Left forelimb (tissue), 1 donor: ENCODE measurements around the gene WDR70.
"Not testable (repeated sequence)": the region's sequence is repeated elsewhere in the genome, so short reads cannot be mapped to it uniquely, and the experiment has no call there.

Experiments
- DNase-seq: peaks from one replicate; pipeline ENCODE4 v3.0.0-alpha.2; 2018; ENCODE audit warnings: low spot score

WDR70 gene

DNA sequence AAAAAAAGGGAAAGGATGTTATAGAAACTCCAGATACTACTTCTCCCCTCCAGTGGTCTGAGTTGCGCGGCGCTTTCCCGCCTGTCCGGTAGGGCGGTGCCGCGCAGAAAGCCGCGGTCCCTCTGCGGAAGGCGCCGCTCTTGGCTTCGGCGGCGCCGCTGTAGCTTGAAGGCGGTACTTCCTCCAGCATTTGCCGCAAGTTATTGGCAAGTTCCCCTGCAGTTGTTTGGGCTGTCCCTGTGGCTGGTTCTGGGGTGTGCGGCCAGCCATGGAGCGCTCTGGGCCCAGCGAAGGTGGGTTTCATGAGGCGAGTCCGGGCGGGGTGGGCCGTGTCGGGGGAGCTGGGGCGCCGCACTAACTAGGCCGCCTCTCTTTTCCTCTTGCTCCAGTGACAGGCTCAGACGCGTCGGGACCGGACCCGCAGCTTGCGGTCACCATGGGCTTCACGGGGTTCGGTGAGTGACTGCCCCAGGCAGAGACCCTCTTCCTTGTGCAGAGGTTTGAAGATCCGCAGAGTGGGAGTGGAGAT is at the start of gene WDR70:
Gene WDR70 (plus strand): TSS at position 219 of the 529 bp plus-strand sequence. CDS start 50 bp downstream, at position 269.
- DNase-seq: peak; percentile 90

DNA sequence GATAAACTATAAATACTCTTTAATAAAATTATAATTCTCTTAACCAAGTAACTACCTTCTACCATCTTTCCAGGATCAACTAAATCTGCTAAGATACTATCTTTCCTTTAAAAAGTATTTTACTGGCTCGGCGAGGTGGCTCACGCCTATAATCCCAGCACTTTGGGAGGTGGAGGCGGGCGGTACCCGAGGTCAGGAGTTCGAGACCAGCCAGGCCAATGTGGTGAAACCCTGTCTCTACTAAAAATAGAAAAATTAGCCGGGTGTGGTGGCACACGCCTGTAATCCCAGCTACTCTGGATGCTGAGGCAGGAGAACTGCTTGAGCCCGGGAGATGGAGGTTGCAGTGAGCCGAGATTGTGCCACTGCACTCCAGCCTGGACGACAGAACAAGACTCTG is 44.4 kb upstream of the WDR70 start:
- DNase-seq: not testable (repeated sequence)

DNA sequence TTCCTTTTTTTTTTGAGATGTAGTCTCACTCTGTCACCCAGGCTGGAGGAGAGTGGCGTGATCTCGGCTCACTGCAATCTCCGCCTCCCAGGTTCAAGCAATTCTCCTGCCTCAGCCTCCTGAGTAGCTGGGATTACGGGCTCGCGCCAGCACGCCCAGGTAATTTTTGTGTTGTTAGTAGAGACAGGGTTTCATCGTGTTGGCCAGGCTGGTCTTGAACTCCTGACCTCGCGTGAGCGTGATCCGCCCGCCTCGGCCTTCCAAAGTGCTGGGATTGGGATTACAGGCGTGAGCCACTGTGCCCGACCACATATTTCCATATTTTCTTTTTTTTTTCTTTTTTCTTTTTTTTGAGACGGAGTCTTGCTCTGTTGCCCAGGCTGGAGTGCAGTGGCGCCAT is 36.4 kb upstream of the WDR70 start:
- DNase-seq: not testable (repeated sequence)

DNA sequence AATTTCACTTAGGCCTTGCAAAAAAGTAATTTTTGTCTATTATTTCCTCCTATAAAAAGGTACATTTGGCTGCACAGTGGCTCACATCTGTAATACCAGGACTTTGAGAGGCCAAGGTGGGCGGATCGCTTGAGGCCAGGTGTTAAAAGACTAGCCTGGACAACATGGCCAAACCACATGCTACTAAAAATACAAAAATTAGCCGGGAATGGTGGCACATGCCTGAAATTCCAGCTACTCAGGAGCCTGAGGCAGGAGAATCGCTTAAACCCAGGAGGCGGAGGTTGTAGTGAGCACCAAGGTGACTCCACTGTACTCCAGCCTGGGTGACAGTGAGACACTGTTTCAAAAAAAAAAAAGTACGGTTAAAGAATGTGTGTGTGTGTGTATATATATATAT is 24.0 kb upstream of the WDR70 start:
- DNase-seq: no peak

DNA sequence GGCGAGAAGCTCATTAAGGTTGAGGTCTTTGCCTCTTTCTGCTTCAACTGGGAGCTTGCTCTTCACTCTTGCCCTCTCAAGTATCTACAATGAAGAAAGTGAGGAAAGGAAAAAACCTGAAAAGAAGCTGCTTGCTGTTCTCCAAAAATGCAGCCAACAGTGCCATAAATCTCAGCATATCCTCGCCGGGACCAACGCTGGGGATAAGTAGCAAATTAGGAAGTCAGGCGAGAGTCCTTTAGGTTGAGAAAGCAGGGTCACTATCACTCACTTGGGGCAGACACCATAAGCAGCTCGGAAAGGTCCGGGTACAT is 8.6 kb upstream of the WDR70 start:
- DNase-seq: no peak

DNA sequence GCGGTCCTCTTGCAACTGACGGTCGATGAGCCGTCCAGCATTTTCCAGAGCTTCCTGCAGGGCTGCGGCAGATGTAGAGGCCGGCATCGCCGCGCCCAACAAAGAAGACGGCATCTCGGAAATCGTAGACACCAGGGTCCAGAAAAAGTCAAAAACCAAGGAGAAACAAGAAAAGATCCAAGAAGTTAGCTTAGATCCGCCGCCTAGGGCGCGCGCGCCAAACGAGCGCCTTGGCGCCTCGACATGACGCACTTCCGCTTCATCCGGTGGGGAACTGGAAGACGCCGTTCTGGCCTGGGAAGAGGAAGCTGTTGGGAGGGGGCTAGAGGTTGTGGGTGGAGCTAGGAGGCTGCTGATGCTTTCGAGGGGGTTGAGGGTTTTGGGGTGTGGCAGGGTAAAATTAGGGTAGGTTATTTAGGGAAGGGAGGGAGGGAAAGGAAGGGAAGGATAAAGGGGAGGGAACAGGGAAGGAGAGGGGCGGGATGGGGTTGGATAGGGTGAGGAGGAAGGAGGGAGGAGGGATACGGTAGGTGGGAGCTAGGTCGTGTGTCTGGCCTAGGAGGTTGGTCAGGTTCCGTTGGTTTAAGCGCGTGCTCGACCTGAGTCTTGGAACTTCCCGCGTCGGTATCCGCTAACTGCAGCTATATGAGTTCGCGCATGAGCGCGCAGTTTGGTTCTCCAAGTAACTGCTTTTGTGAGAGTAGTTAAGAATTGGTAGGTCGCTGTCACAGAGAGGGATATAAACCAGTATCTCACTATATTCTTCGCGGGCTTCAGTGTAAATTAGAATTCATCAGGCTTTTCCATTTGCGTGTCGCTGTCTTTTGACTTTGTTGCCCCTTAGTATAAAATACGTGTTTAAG is 8.0 kb upstream of the WDR70 start, which contains the start of gene NUP155:
Gene NUP155 (minus strand): TSS at position 243 of the 863 bp plus-strand sequence. CDS start 129 bp downstream, at position 114.
- peak; percentile 93 for DNase-seq

DNA sequence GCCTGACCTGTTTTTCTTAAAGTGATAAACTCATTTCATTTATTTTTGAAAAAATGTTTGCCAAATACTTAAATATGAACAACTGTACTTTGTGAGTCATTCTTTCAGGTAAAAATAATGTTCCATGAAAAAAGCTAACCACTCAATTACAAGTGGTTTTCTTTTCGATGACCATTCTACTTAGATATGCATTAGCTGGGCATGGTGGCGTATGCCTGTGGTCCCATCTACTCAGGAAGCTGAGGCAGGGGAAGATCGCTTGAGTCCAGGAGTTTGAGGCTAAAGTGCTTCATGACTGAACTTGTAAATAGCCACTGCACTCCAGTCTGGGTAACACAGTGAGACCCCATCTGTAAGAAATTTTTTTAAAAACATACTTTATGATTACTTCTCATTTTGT is 4.0 kb upstream of the WDR70 start:
- no peak for DNase-seq

DNA sequence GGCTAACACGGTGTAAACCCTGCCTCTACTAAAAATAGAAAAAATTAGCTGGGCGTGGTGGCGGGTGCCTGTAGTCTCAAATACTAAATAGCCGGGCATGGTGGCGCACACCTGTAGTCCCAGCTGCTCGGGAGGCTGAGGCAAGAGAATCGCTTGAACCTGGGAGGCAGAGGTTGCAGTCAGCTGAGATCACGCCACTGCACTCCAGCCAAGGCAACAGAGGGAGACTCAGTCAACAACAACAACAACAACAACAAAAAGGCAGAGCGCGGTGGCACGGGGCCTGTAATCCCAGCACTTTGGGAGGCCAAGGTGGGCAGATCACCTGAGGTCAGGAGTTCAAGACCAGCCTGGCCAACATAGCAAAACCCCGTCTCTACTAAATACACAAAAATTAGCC is 1.1 kb upstream of the WDR70 start:
- not testable (repeated sequence) for DNase-seq

DNA sequence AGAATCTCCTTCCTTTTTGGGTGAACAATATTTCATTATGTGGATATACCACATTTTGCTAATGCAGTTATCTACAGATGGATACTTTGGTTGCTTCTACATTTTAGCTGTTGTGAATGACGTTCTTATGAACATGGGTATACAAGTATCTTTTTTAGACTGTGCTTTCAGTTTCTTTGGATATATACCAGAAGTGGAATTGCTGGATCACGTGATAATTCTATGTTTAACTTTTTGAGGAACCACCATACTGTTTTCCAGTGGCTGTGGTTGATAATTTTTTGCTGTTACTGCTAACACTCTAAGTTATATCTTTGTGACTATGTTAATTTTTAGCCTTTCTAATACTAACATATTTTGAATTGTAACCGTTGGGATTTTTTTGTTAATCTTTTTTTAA is 12.5 kb downstream of the WDR70 start:
- no peak for DNase-seq

DNA sequence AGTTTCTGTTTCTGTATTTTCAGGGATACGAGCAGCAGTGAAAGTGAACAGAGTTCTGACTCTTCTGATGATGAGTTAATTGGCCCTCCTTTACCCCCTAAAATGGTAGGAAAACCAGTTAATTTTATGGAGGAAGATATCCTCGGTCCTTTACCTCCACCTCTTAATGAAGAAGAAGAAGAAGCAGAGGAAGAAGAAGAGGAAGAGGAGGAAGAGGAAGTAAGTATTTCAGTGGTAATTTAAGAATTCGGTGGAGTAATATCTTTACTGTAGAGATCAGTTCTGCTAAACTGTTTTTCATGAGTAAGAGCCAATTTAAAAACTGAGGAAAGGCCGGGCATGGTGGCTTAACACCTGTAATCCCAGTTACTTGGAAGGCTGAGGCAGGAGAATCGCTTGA is 17.2 kb downstream of the WDR70 start:
- DNase-seq: no peak

DNA sequence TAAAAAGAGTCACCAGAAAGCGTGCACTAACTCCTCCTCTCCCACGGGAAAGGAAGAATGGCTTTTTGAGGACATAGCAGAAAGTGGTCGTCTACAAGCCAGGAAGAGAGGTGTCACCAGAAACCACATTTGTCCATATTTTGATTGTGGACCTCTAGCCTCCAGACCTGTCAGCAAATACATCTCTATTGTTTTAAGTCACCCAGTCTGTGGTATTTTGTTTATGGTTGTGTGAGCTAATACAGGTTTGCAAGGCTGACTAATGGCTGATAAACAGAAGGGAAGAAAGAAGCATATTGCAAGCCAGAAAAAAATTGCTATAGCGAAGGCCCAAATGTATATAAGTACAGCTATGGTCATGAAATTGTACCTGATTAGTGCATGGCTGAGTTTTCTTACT is 21.4 kb downstream of the WDR70 start:
- no peak for DNase-seq

DNA sequence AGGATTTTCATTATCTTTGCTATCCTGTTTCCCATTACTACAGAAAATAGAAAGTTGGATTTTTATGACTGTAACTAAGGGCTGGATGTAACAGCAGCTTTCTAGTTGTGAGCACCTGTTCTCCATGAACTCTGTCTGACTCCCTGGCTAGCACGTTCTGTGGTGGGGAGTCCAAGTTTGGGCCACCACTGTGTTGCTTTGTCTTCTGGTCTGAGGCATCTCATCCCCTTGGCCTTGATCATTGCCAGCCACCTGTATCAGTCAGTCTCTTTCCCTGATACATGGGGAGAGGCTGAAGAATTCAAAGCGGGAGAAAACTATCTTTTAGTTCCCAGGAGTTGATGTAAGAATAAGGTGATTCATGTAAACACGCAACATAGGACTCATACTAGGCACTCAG is 33.4 kb downstream of the WDR70 start:
- no peak for DNase-seq

DNA sequence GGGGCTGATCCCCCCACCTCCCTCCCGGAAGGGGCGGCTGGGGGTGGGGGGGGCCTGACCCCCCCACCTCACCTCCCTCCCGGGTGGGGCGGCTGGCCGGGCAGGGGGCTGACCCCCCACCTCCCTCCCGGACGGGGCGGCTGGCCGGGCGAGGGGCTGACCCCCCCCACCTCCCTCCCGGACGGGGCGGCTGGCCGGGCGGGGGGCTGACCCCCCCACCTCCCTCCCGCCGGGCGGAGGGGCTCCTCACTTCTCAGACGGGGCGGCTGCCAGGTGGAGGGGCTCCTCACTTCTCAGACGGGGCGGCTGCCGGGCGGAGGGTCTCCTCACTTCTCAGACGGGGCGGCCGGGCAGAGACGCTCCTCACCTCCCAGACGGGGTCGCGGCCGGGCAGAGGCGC is 36.3 kb downstream of the WDR70 start:
- not testable (repeated sequence) for DNase-seq

DNA sequence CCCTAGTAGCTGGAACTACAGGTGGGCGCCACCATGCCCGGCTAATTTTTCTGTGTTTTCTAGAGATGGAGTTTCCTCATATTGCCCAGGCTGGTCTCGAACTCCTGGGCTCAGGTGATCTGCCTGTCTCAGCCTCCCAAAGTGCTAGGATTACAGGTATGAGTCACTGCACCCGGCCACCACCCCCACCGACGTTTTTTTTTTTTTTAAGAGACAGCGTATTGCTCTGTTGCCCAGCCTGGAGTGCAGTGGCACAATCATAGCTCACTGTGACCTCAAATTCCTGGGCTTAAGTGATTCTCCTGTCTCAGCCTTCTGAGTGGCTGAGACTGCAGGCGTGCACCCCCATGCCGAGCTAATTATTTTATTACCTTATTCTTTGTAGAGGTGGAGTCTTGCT is 38.2 kb downstream of the WDR70 start:
- no peak for DNase-seq

DNA sequence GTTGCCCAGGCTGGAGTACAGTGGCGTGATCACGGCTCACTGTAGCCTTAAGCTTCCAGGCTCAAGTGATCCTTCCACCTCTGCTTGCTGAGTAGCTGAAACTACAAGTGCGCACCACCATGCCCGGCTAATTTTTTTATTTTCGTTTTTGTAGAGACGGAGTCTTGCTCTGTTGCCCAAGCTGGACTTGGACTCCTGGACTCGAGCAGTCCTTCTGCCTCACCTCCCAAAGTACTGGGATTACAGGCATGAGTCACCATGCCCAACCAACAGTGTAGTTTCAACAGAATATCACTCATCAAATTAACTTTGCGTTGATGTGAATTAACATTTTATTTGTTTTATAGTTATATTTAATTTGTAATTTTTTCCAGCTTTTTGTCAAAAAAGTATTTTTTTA is 45.3 kb downstream of the WDR70 start:
- no peak for DNase-seq

DNA sequence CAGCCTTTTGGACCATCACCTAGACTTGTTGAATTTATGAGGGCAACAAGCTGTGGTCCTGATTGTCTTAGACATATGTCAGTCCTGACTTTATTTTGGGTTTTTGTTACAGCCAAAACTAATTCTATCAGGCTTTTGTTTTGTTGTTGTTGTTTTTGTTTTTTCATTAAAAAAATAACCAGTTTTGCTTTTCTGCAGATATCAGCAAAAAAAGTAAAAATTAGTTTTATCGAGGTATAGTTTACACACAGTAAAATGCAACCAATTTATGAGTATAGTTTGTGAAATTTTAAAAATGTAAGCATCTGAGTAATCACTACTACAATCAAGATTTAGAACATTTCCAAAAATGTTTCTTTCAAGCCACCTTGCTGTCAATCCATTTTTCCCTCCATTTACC is 48.9 kb downstream of the WDR70 start:
- no peak for DNase-seq

DNA sequence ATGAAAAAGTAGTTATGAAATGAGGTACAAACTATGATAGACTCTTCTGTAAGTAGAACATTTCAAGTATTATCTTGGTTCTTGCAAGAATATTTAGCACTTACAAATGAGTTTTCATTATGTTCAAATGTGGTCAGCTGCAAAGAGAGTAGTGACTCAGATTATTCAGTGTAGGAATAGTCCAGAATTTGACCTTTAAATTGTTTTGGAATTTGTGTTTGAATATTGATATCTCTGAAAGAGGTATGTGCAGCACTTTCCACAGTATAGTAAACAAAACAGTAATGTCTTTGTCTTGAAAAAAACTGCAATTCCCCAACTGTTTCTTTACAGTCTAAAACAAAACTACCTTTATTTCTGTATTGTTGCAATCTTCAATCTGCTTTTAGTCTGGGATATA is 56.1 kb downstream of the WDR70 start:
- no peak for DNase-seq

DNA sequence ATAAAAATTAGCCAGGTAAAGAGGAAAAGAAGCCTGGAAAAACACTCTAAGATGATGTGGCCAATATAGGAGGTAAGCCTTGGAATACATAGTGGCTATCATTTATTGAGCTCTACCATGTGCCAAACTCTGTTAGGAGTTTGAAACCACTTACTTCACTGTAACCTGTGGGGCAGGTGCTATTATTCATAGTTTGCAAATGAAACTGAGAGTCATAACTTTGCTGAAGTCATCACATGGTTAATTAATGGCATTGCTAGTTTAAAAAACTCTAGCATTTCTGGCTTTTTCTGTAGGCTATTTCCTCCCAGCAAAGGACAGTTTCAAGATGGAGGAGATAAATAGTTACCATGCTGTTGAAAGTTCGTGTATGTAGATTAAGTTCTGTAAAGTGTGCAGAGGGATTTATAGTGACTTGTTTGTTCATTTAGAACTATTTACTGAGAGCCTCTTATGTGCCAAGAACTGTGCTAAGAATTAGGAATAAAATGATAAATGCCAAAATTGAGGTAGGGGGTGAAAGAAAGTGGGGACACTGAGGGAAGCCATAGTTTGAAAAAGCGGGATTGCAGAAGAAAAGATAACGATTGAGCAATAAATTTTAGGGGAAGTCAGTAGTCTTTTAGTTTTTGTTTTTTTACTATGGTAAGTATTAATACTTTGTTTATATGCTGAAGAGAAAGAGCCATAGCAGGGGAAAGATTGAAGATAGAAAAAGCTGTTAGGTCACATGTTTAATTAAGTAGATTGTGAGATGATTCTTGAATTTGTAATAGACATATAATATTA is 57.2 kb downstream of the WDR70 start:
- DNase-seq: no peak

DNA sequence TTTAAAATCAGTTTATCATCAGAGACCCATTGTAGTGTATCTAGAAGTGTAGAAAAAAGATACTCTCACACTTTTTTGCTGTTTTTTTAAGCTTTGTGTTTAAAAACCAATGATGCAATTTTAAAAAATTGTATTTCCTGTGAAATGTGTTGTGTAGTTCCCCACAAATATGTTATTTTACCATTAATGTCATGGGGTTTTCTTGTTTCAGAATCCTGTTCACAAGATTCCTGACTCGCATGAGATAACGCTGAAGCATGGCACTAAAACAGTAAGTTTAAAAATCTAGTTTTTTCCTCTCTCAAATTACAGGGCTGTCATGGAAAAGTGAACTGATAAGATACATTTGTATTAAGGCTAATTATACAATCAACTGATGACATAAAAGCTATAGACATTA is 58.6 kb downstream of the WDR70 start:
- no peak for DNase-seq

DNA sequence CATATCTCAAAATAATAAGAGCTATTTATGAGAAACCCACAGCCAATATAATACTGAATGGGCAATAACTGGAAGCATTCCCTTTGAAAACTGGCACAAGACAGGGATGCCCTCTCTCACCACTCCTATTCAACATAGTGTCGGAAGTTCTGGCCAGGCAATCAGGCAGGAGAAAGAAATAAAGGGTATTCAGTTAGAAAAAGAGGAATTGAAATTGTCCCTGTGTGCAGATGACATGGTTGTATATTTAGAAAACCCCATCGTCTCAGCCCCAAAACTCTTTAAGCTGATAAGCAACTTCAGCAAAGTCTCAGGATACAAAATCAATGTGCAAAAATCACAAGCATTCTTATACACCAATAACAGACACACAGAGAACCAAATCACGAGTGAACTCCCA is 66.7 kb downstream of the WDR70 start:
- not testable (repeated sequence) for DNase-seq

DNA sequence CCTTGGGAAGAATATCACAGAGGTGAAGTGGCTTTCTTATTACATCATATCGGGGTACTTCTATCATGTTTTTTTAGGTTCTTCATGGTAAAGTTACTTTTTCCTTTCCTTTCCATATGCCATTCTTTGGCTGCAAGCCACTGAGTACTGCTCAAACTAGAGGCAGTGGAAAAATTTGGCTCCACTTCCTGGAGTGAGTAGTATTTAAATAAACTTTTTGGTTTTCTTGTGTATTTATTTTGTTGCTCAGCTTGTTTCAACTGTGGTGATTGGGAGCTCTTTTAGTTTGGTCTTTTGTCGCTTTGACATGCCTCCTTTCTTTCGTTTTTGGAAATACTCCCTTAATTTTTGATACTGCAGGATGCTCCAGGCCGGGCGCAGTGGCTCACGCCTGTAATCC is 69.8 kb downstream of the WDR70 start:
- no peak for DNase-seq

DNA sequence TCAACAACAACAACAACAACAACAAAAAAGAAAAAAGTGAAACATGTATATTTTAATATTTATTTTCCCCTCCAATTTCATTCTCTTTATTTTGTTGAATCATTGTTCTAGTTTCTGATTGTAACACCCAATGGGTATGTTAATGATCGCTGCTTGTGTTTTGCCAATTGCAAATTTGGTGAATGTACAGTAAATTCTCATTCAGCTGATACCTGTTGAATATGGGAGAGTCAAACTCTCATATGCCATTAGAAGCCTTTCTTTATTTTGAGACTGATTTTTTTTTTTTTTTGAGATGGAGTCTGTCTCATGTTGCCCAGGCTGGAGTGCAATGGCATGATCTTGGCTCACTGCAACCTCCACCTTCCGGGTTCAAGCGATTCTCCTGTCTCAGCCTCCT is 72.9 kb downstream of the WDR70 start:
- not testable (repeated sequence) for DNase-seq

DNA sequence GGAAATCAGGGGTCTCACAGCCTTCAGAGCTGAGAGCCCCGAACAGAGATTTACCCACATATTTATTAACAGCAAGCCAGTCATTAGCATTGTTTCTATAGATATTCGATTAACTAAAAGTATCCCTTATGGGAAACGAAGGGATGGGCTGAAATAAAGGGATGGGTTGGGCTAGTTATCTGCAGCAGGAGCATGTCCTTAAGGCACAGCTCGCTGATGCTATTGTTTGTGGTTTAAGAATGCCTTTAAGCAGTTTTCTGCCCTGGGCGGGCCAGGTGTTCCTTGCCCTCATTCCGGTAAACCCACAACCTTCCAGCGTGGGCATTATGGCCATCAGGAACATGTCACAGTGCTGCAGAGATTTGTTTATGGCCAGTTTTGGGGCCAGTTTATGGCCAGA is 74.1 kb downstream of the WDR70 start:
- DNase-seq: not testable (repeated sequence)
